Measurements from ENCODE around the gene MEI1. TPM values are rescaled to one million over a fixed set of nuclear protein-coding genes. Genes with fewer than 3 reads are reported as not detected.

MEI1 gene
- total RNA-seq, 1 experiment from 2014 or later: 0.20 TPM

- H3K27ac Mint-ChIP-seq: 0 out of 7 replicates have a peak overlapping the region, but pooled peaks of 1 of the 3 experiments have one; percentile 83
Observed at GRCh38 chr22:41810022-41810421, 110.7 kb downstream of the MEI1 start.

More at GRCh38 chr22:41810022-41810421, 110.7 kb downstream of the MEI1 start:
- Histone ChIP-seq H2AFZ (ENCODE audit: low read length) (no peak overlapping the region), H3K4ac (ENCODE audit: low read depth, low read length) (no peak overlapping the region), H3K4me2 (ENCODE audit: insufficient read depth, insufficient read length, low read length) (no peak overlapping the region), H2BK120ac (ENCODE audit: low read depth, low read length, poor library complexity, severe bottlenecking) (no peak overlapping the region), H3T11ph (ENCODE audit: low read length) (no peak overlapping the region), H3K23me2 (ENCODE audit: insufficient read length, low read depth, low read length, poor library complexity, severe bottlenecking) (no peaks in the 10 kb centered on the region), H3K4me1 (ENCODE audit: insufficient read depth, low read length) (no peaks in the 10 kb centered on the region), H2BK15ac (ENCODE audit: low read depth, low read length) (no peak overlapping the region), H3K18ac (ENCODE audit: insufficient read length, low read depth, low read length) (no peak overlapping the region), H3K79me1 (ENCODE audit: insufficient read depth, low read depth, low read length, poor library complexity, severe bottlenecking) (peaks cover 3% of the 10 kb centered on the region), H3K79me2 (ENCODE audit: insufficient read depth, low read length) (0 out of 2 replicates have a peak, but pooled peaks cover 3% of the 10 kb centered on the region), H2BK20ac (ENCODE audit: low read depth, low read length, poor library complexity, severe bottlenecking) (no peak overlapping the region), H3K14ac (ENCODE audit: insufficient read depth, low read length) (no peak overlapping the region; the same call in 1 of the 2 replicates), H3K23ac (ENCODE audit: insufficient read length, low read depth, low read length) (no peak overlapping the region), H2BK5ac (ENCODE audit: insufficient read length, low read length) (no peak overlapping the region), H3K9me3 (ENCODE audit: control insufficient read depth, low read depth, low read length) (no peaks in the 10 kb centered on the region), H2AK5ac (ENCODE audit: insufficient read length, low read length) (no peak overlapping the region), H4K91ac (ENCODE audit: insufficient read length, low read depth, low read length) (no peak overlapping the region), H3K56ac (ENCODE audit: insufficient read length, low read depth, low read length) (no peak overlapping the region), H2BK12ac (ENCODE audit: insufficient read length, low read depth, low read length) (no peak overlapping the region), H4K5ac (ENCODE audit: insufficient read length, low read depth, low read length) (no peak overlapping the region), H3K9ac (ENCODE audit: extremely low read depth, insufficient read length, low read length) (no peak overlapping the region), H4K8ac (replicated peaks; ENCODE audit: insufficient read length, low read depth, low read length) (no peak overlapping the region), H4K20me1 (ENCODE audit: control insufficient read depth, insufficient read depth, insufficient read length) (no peaks in the 10 kb centered on the region), H3K27ac (ENCODE audit: insufficient read length, low read depth, low read length) (no peak overlapping the region), H3K27me3 (ENCODE audit: insufficient read depth, low read length) (no peaks in the 10 kb centered on the region)
- no peaks in the 10 kb centered on the region for H3K27me3 Mint-ChIP-seq (ENCODE audit: low read depth)
- no CpG with 5 or more reads among the region's 12 CpGs for WGBS (ENCODE audit: extremely low coverage, insufficient read length, low lambda C conversion rate)
- H3K36me3 Mint-ChIP-seq (ENCODE audit: insufficient read depth in 1 of 3, low read depth in 3 of 3): peaks cover 8 to 40% (median 36%) of the 10 kb centered on the region in 3 experiments
- no peak overlapping the region for H3K4me3 Mint-ChIP-seq
- no peaks in the 10 kb centered on the region for H3K9me3 Mint-ChIP-seq
- TF ChIP-seq, protein P1, sequence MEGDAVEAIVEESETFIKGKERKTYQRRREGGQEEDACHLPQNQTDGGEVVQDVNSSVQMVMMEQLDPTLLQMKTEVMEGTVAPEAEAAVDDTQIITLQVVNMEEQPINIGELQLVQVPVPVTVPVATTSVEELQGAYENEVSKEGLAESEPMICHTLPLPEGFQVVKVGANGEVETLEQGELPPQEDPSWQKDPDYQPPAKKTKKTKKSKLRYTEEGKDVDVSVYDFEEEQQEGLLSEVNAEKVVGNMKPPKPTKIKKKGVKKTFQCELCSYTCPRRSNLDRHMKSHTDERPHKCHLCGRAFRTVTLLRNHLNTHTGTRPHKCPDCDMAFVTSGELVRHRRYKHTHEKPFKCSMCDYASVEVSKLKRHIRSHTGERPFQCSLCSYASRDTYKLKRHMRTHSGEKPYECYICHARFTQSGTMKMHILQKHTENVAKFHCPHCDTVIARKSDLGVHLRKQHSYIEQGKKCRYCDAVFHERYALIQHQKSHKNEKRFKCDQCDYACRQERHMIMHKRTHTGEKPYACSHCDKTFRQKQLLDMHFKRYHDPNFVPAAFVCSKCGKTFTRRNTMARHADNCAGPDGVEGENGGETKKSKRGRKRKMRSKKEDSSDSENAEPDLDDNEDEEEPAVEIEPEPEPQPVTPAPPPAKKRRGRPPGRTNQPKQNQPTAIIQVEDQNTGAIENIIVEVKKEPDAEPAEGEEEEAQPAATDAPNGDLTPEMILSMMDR (conservative IDR thresholded peaks at IDR 0.05): no peak
- peaks cover 3 to 6% of the 10 kb centered on the region in 2 experiments for H3K4me1 Mint-ChIP-seq
- DNase-seq: no peak

Data from H9 (cell line).